CD4-positive, alpha-beta memory T cell (primary cell): ENCODE results near the gene SYMPK. TPM values are rescaled to one million over a fixed set of nuclear protein-coding genes. Genes with fewer than 3 reads are reported as not detected.

ENCODE experiments used
- CTCF ChIA-PET: fragments of 350-600 bp; sonication (Branson Sonifier 250); formaldehyde crosslinking; loops from one replicate; lab custom pipeline; 2021; ENCODE audit warnings: inconsistent platforms; ENCODE audit not compliant: partially characterized antibody; lab: Charles Lee
- POLR2A ChIA-PET: fragments of 350-600 bp; sonication (Branson Sonifier 250); formaldehyde crosslinking; loops from one replicate; lab custom pipeline; 2021; ENCODE audit not compliant: partially characterized antibody; lab: Charles Lee
- DNase-seq, 5 donors: peaks; one replicate each; pipeline versions ENCODE4 v3.0.0 to v3.0.0-alpha.2; 2020 to 2022; ENCODE audit warnings: mixed read lengths in 1 of 5
- H3K27ac ChIP-seq: one replicate; pipeline ENCODE4 v1.7.0; 2013; ENCODE audit warnings: low read depth, low read length
- H3K27me3 ChIP-seq: 2 replicates; pipeline ENCODE4 v1.7.0; 2013; ENCODE audit warnings: mild to moderate bottlenecking, low read length, moderate library complexity; ENCODE audit not compliant: insufficient read depth
- H3K36me3 ChIP-seq: 2 replicates; pipeline ENCODE4 v1.7.0; 2013; ENCODE audit warnings: mild to moderate bottlenecking, low read length, moderate library complexity; ENCODE audit not compliant: insufficient read depth
- H3K4me1 ChIP-seq: 2 replicates; pipeline ENCODE4 v1.7.0; 2013; ENCODE audit warnings: mild to moderate bottlenecking, low read length, moderate library complexity; ENCODE audit not compliant: insufficient read depth
- H3K4me3 ChIP-seq, 2 donors: one replicate each; pipeline ENCODE4 v1.7.0; 2013; ENCODE audit warnings: low read length in 2 of 2, mild to moderate bottlenecking in 1 of 2
- H3K9me3 ChIP-seq, 2 donors: one replicate each; pipeline ENCODE4 v1.7.0; 2013; ENCODE audit warnings: low read length in 2 of 2, control low read depth in 1 of 2; ENCODE audit not compliant: control insufficient read depth in 1 of 2
- H3K27ac Mint-ChIP-seq, 7 donors: one replicate each; pipeline ENCODE4 v1.8.0; 2020 to 2021; ENCODE audit warnings: mixed read lengths in 7 of 7, mild to moderate bottlenecking in 6 of 7, inconsistent platforms in 3 of 7, moderate library complexity in 3 of 7
- H3K27me3 Mint-ChIP-seq, 2 donors: one replicate each; pipeline ENCODE4 v1.8.0; 2020 to 2021; ENCODE audit warnings: mixed read lengths in 2 of 2
- H3K36me3 Mint-ChIP-seq, 2 donors: one replicate each; pipeline ENCODE4 v1.8.0; 2020 to 2021; ENCODE audit warnings: mixed read lengths in 2 of 2, inconsistent platforms in 1 of 2, mild to moderate bottlenecking in 1 of 2
- H3K4me1 Mint-ChIP-seq, 4 donors: one replicate each; pipeline ENCODE4 v1.8.0; 2020 to 2021; ENCODE audit warnings: mixed read lengths in 4 of 4, mild to moderate bottlenecking in 1 of 4
- H3K4me3 Mint-ChIP-seq, 8 donors: one replicate each; pipeline ENCODE4 v1.8.0; 2020 to 2021; ENCODE audit warnings: mixed read lengths in 8 of 8, mild to moderate bottlenecking in 7 of 8, moderate library complexity in 6 of 8, inconsistent platforms in 3 of 8
- H3K9me3 Mint-ChIP-seq, 8 donors: one replicate each; pipeline ENCODE4 v1.8.0; 2020 to 2021; ENCODE audit warnings: mixed read lengths in 8 of 8, mild to moderate bottlenecking in 5 of 8, inconsistent platforms in 3 of 8, moderate library complexity in 1 of 8
- intact Hi-C: fragments of 100-400 bp; cut with micrococcal nuclease; formaldehyde crosslinking; loops from one replicate; pipeline ENCODE4 v1.15.1; 2023
- polyA plus RNA-seq, 2 donors: library from polyadenylated mRNA; unstranded; fragments of 300-500 nt; fragmentation: Illumina TruSeq; gene quantifications; one replicate each; pipeline ENCODE4 v1.2.3, GENCODE V29; 2021
- total RNA-seq, 2 experiments: library from RNA; stranded (reverse); gene quantifications; one replicate each; pipeline ENCODE4 v1.2.3, GENCODE V29; 2021

Gene SYMPK
- total and polyA plus RNA-seq, 4 experiments from 2014 or later, result 6.0 to 98.2 (median 55.7) TPM

GRCh38 chr19:45815481-45816216 is 47.3 kb downstream of the SYMPK start:
- Mint-ChIP-seq H3K36me3 (peaks cover 0 to 14% of the 10 kb centered on the region in 2 donors), H3K4me3 (no peak overlapping the region), H3K9me3 (peaks cover 0 to 2% (median 0%) of the 10 kb centered on the region in 8 donors), H3K4me1 (peaks cover 0 to 6% (median 4%) of the 10 kb centered on the region in 4 donors), H3K27ac (no peak overlapping the region), H3K27me3 (no peaks in the 10 kb centered on the region)
- CTCF ChIA-PET, result interaction anchor here (1.1 to 1.5 kb wide), 3 partner anchors 9 to 47 kb away, joined by 3 to 6 read pairs (median 5); partner anchors contain the start of gene SYMPK
- no peak overlapping the region for H3K27ac ChIP-seq
- H3K27me3 ChIP-seq, result no peaks in the 10 kb centered on the region
- no peaks in the 10 kb centered on the region for H3K9me3 ChIP-seq
- POLR2A ChIA-PET, result interaction anchor here (1.6 kb wide), 1 partner anchor 48 kb away, joined by 6 read pairs; the partner anchor contains the start of genes FOXA3 and SYMPK
- peaks cover 4% of the 10 kb centered on the region for H3K4me1 ChIP-seq
- no peak overlapping the region for H3K4me3 ChIP-seq
- intact Hi-C loops, result no loop called here
- DNase-seq, result no peak
- H3K36me3 ChIP-seq, result no peaks in the 10 kb centered on the region

- ChIA-PET CTCF (interaction anchor here (1.2 kb wide), 1 partner anchor 13 kb away, joined by 4 read pairs; no protein-coding TSS in a partner anchor), POLR2A (no interaction called here)
- no peak within 1 kb of the TSS for H3K4me3 Mint-ChIP-seq
- H3K9me3 Mint-ChIP-seq, result peaks cover 0 to 2% (median 0%) of the 10 kb centered on the region in 8 donors
- H3K4me1 ChIP-seq, result peaks cover 4% of the 10 kb centered on the region
- no peaks in the 10 kb centered on the region for H3K27me3 Mint-ChIP-seq
- intact Hi-C loops, result no loop called here
- no peaks in the 10 kb centered on the region for H3K9me3 ChIP-seq
- H3K4me3 ChIP-seq, result no peak within 1 kb of the TSS
- peaks cover 0 to 6% (median 4%) of the 10 kb centered on the region in 4 donors for H3K4me1 Mint-ChIP-seq
- H3K27ac Mint-ChIP-seq, result peak within 1 kb of the TSS in 1 of 7 donors; percentile 68
- DNase-seq, result no peak
- no peak within 1 kb of the TSS for H3K27ac ChIP-seq
- no peaks in the 10 kb centered on the region for H3K36me3 ChIP-seq
- no peaks in the 10 kb centered on the region for H3K27me3 ChIP-seq
- peaks cover 0 to 10% of the 10 kb centered on the region in 2 donors for H3K36me3 Mint-ChIP-seq
Measured at GRCh38 chr19:45814851-45815480, 48.0 kb downstream of the SYMPK start, which contains the start of gene RSPH6A. RSPH6A (minus strand) TSS chr19:45815308; CDS start chr19:45815176, 132 bp downstream.

- no peaks in the 10 kb centered on the region for H3K27me3 ChIP-seq
- Mint-ChIP-seq H3K36me3 (peaks cover 0 to 4% of the 10 kb centered on the region in 2 donors), H3K4me3 (no peak overlapping the region), H3K9me3 (peaks cover 0 to 2% (median 0%) of the 10 kb centered on the region in 8 donors), H3K4me1 (peaks cover 0 to 6% (median 4%) of the 10 kb centered on the region in 4 donors), H3K27ac (peak overlapping the region in 1 of 7 donors; percentile 68), H3K27me3 (no peaks in the 10 kb centered on the region)
- H3K4me3 ChIP-seq, result no peak overlapping the region
- no peaks in the 10 kb centered on the region for H3K36me3 ChIP-seq
- POLR2A ChIA-PET, result interaction anchor here (0.7 kb wide), 1 partner anchor 41 kb away, joined by 3 read pairs; no protein-coding TSS in a partner anchor
- intact Hi-C loops, result no loop called here
- no peak overlapping the region for H3K27ac ChIP-seq
- H3K9me3 ChIP-seq, result no peaks in the 10 kb centered on the region
- H3K4me1 ChIP-seq, result peaks cover 4% of the 10 kb centered on the region
- CTCF ChIA-PET, result interaction anchor here (1.2 kb wide), 2 partner anchors 12 to 15 kb away, joined by 4 to 6 read pairs; no protein-coding TSS in a partner anchor
- no peak for DNase-seq
Measured at GRCh38 chr19:45814166-45814780, 48.7 kb downstream of the SYMPK start.

- Histone ChIP-seq H3K4me1 (peaks cover under 1% of the 10 kb centered on the region), H3K27ac (no peak overlapping the region), H3K36me3 (no peaks in the 10 kb centered on the region), H3K9me3 (no peaks in the 10 kb centered on the region), H3K4me3 (no peak overlapping the region), H3K27me3 (no peaks in the 10 kb centered on the region)
- Mint-ChIP-seq H3K27me3 (no peaks in the 10 kb centered on the region), H3K36me3 (peaks cover 0 to 2% of the 10 kb centered on the region in 2 donors), H3K27ac (peak overlapping the region in 1 of 7 donors; percentile 28), H3K4me1 (peaks cover 0 to 5% (median 3%) of the 10 kb centered on the region in 4 donors), H3K4me3 (no peak overlapping the region), H3K9me3 (peaks cover 0 to 2% (median 0%) of the 10 kb centered on the region in 8 donors)
- intact Hi-C loops, result no loop called here
- no peak for DNase-seq
- POLR2A ChIA-PET, result no interaction called here
- CTCF ChIA-PET, result interaction anchor here (0.6 to 1.2 kb wide), 2 partner anchors 10 to 38 kb away, joined by 3 to 4 read pairs; no protein-coding TSS in a partner anchor
Measured at GRCh38 chr19:45812297-45812696, 50.6 kb downstream of the SYMPK start.

GRCh38 chr19:45809643-45810159 is 53.2 kb downstream of the SYMPK start:
- H3K4me3 Mint-ChIP-seq, result no peak overlapping the region
- Histone ChIP-seq H3K4me3 (no peak overlapping the region), H3K27me3 (no peaks in the 10 kb centered on the region), H3K36me3 (no peaks in the 10 kb centered on the region), H3K27ac (no peak overlapping the region), H3K9me3 (no peaks in the 10 kb centered on the region), H3K4me1 (no peaks in the 10 kb centered on the region)
- H3K9me3 Mint-ChIP-seq, result peaks cover 0 to 2% (median 0%) of the 10 kb centered on the region in 8 donors
- ChIA-PET POLR2A (no interaction called here), CTCF (interaction anchor here (0.8 to 2.0 kb wide), 3 partner anchors 7 to 39 kb away, joined by 3 to 9 read pairs (median 4); no protein-coding TSS in a partner anchor)
- H3K27ac Mint-ChIP-seq, result no peak overlapping the region
- DNase-seq, result no peak
- intact Hi-C loops, result no loop called here
- H3K36me3 Mint-ChIP-seq, result no peaks in the 10 kb centered on the region
- H3K27me3 Mint-ChIP-seq, result no peaks in the 10 kb centered on the region
- H3K4me1 Mint-ChIP-seq, result no peaks in the 10 kb centered on the region

GRCh38 chr19:45805719-45806118 is 57.2 kb downstream of the SYMPK start:
- no peaks in the 10 kb centered on the region for H3K9me3 Mint-ChIP-seq
- no peak overlapping the region for H3K27ac Mint-ChIP-seq
- no peaks in the 10 kb centered on the region for H3K27me3 ChIP-seq
- H3K27ac ChIP-seq, result no peak overlapping the region
- H3K27me3 Mint-ChIP-seq, result peaks cover 3 to 6% of the 10 kb centered on the region in 2 donors
- intact Hi-C loops, result no loop called here
- no peaks in the 10 kb centered on the region for H3K4me1 ChIP-seq
- no peaks in the 10 kb centered on the region for H3K9me3 ChIP-seq
- H3K4me3 Mint-ChIP-seq, result no peak overlapping the region
- DNase-seq, result no peak
- CTCF ChIA-PET, result interaction anchor here (2.9 kb wide), 1 partner anchor 12 kb away, joined by 11 read pairs; no protein-coding TSS in a partner anchor
- H3K36me3 Mint-ChIP-seq, result no peaks in the 10 kb centered on the region
- no peaks in the 10 kb centered on the region for H3K4me1 Mint-ChIP-seq
- POLR2A ChIA-PET, result no interaction called here
- H3K4me3 ChIP-seq, result no peak overlapping the region
- H3K36me3 ChIP-seq, result no peaks in the 10 kb centered on the region
